ENCODE results near the gene AFF3. TPM values are rescaled to one million over a fixed set of nuclear protein-coding genes. Genes with fewer than 3 reads are reported as not detected.

The AFF3 gene
- total and polyA plus RNA-seq, 2 of the 8 experiments (the other 6 are each of a cell fraction or from before 2014, with no cell fraction given): 0.27 to 3.0 TPM

GRCh38 chr2:100013892-100014677 is 128.3 kb downstream of the AFF3 start:
- Histone ChIP-seq H3K79me1 (ENCODE audit: low read depth, low read length) (no peaks in the 10 kb centered on the region), H3K4me2 (ENCODE audit: insufficient read depth in 1 of 2, low read depth in 2 of 2, low read length in 2 of 2) (no peak overlapping the region), H3K27me3 (replicated peaks in 1 of 4; ENCODE audit: control insufficient read depth in 3 of 4, extremely low read depth in 1 of 4, insufficient read depth in 3 of 4, low read length in 3 of 4) (no peaks in the 10 kb centered on the region), H3K14ac (ENCODE audit: insufficient read length) (no peak overlapping the region), H3K4ac (replicated peaks; ENCODE audit: insufficient read length, low read depth, low read length) (no peak overlapping the region), H3K27ac (ENCODE audit: low read depth, low read length) (no peak overlapping the region), H2AK5ac (ENCODE audit: low read depth, low read length) (peak overlapping the region; percentile 5; the same call in 1 of the 2 replicates), H3K23me2 (ENCODE audit: low read depth, low read length) (peaks cover 14% of the 10 kb centered on the region; the same call in 1 of the 2 replicates), H3K56ac (replicated peaks; ENCODE audit: insufficient read length, low read depth, low read length) (no peak overlapping the region), H2BK15ac (ENCODE audit: low read length) (no peak overlapping the region; the same call in 1 of the 2 replicates), H3K79me2 (ENCODE audit: control insufficient read depth in 1 of 2, insufficient read depth in 2 of 2, low read length in 2 of 2) (no peaks in the 10 kb centered on the region), H4K5ac (ENCODE audit: insufficient read length, low read depth, low read length) (no peak overlapping the region), H4K91ac (replicated peaks; ENCODE audit: insufficient read length, low read length) (no peak overlapping the region), H3K23ac (ENCODE audit: insufficient read length) (no peak overlapping the region), H4K20me1 (replicated peaks in 1 of 2; ENCODE audit: control insufficient read depth in 1 of 2, insufficient read depth in 2 of 2, low read length in 2 of 2) (peaks cover 0 to 10% of the 10 kb centered on the region in 2 experiments), H4K8ac (ENCODE audit: extremely low read depth, insufficient read depth, low read length) (no peak overlapping the region; the same call in 1 of the 2 replicates), H3K36me3 (ENCODE audit: control insufficient read depth in 2 of 4, insufficient read depth in 4 of 4, low read length in 3 of 4) (no peaks in the 10 kb centered on the region), H3K18ac (ENCODE audit: extremely low read depth, low read length) (no peak overlapping the region), H3K4me3 (ENCODE audit: extremely low read depth in 1 of 4, insufficient read depth in 2 of 4, low read depth in 3 of 4, low read length in 4 of 4) (no peak overlapping the region), H2BK12ac (ENCODE audit: low read depth, low read length) (peak overlapping the region; percentile 20; the same call in 1 of the 2 replicates), H2BK20ac (ENCODE audit: low read length) (no peak overlapping the region), H2BK5ac (ENCODE audit: low read depth, low read length) (no peak overlapping the region), H3K9me3 (ENCODE audit: insufficient read depth in 2 of 2, low read depth in 1 of 2, low read length in 1 of 2) (no peaks in the 10 kb centered on the region; a peak in 1 of 4 replicates), H2BK120ac (replicated peaks; ENCODE audit: low read depth, low read length) (no peak overlapping the region), H3K9ac (replicated peaks in 1 of 4; ENCODE audit: extremely low read depth in 1 of 4, low read depth in 3 of 4, low read length in 3 of 4) (no peak overlapping the region), H3K4me1 (replicated peaks in 1 of 4; ENCODE audit: control insufficient read depth in 3 of 4, insufficient read depth in 4 of 4, low read length in 3 of 4) (no peaks in the 10 kb centered on the region), H2AFZ (ENCODE audit: low read length) (no peak overlapping the region)
- CTCF ChIA-PET (ENCODE audit: partially characterized antibody): interaction anchor here (1.1 to 1.8 kb wide), 2 partner anchors 11 to 247 kb away, joined by 3 to 7 read pairs; no protein-coding TSS in a partner anchor
- WGBS, 2 experiments (ENCODE audit: extremely low coverage in 1 of 2, insufficient coverage in 1 of 2, insufficient read length in 1 of 2, insufficient replicate concordance in 2 of 2, low coverage in 1 of 2, low lambda C conversion rate in 2 of 2, missing lambda C conversion rate in 1 of 2): 80% methylated on average over 5 of the region's 5 CpGs; no CpG with 5 or more reads in 1 of the 2 experiments
- POLR2A ChIA-PET (ENCODE audit: partially characterized antibody): no interaction called here
- DNase-seq (ENCODE audit: low read depth in 1 of 2, low spot score in 2 of 2): peak in 1 of 2 experiments; percentile 25
- no peak for FAIRE-seq
- TF ChIP-seq, protein P1, sequence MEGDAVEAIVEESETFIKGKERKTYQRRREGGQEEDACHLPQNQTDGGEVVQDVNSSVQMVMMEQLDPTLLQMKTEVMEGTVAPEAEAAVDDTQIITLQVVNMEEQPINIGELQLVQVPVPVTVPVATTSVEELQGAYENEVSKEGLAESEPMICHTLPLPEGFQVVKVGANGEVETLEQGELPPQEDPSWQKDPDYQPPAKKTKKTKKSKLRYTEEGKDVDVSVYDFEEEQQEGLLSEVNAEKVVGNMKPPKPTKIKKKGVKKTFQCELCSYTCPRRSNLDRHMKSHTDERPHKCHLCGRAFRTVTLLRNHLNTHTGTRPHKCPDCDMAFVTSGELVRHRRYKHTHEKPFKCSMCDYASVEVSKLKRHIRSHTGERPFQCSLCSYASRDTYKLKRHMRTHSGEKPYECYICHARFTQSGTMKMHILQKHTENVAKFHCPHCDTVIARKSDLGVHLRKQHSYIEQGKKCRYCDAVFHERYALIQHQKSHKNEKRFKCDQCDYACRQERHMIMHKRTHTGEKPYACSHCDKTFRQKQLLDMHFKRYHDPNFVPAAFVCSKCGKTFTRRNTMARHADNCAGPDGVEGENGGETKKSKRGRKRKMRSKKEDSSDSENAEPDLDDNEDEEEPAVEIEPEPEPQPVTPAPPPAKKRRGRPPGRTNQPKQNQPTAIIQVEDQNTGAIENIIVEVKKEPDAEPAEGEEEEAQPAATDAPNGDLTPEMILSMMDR (IDR thresholded peaks at IDR 0.05; ENCODE audit: control extremely low read depth in 1 of 3, insufficient read depth in 1 of 3, low read depth in 1 of 3, low read length in 3 of 3): 0 out of 4 replicates have a peak, but pooled peaks of 1 of the 3 experiments have one; percentile 6
- TF ChIP-seq POU5F1 (IDR thresholded peaks at IDR 0.05; ENCODE audit: low read depth, low read length) (no peak), SIN3A (conservative IDR thresholded peaks at IDR 0.05 in 1 of 2, IDR thresholded peaks at IDR 0.05 in 1 of 2; ENCODE audit: low read depth in 1 of 2, low read length in 2 of 2) (no peak), BRCA1 (IDR thresholded peaks at IDR 0.05; ENCODE audit: low read depth, low read length) (no peak), TBP (IDR thresholded peaks at IDR 0.05; ENCODE audit: low read depth, low read length) (no peak), MAFK (IDR thresholded peaks at IDR 0.05; ENCODE audit: low read depth, low read length) (peak; percentile 27; the same call in 1 of the 2 replicates), SUZ12 (IDR thresholded peaks at IDR 0.05; ENCODE audit: low read length) (no peak), BACH1 (IDR thresholded peaks at IDR 0.05; ENCODE audit: low read length) (peak; percentile 87), EZH2 (IDR thresholded peaks at IDR 0.05; ENCODE audit: low read depth, low read length, severe bottlenecking) (no peak)
